ENCODE data around the gene SYTL3. TPM values are rescaled to one million over a fixed set of nuclear protein-coding genes. Genes with fewer than 3 reads are reported as not detected.

Gene SYTL3
- total RNA-seq, 1 donor from 2014 or later: 0.48 TPM

GRCh38 chr6:158665332-158665731, 15.5 kb downstream of the SYTL3 start:
- Mint-ChIP-seq H3K36me3 (ENCODE audit: unreplicated experiment) (no peaks in the 10 kb centered on the region), H3K27ac (ENCODE audit: unreplicated experiment) (no peak overlapping the region), H3K9me3 (ENCODE audit: unreplicated experiment) (no peaks in the 10 kb centered on the region), H3K4me3 (ENCODE audit: unreplicated experiment) (no peak overlapping the region), H3K4me1 (ENCODE audit: unreplicated experiment) (peaks cover 12% of the 10 kb centered on the region), H3K27me3 (ENCODE audit: unreplicated experiment) (peaks cover 39% of the 10 kb centered on the region)
- no peak for DNase-seq (ENCODE audit: extremely low spot score, unreplicated experiment)
- no peak for TF ChIP-seq CTCF (IDR thresholded peaks at IDR 0.05)

GRCh38 chr6:158666628-158667359, 16.9 kb downstream of the SYTL3 start:
- peaks cover 12% of the 10 kb centered on the region for H3K4me1 Mint-ChIP-seq (ENCODE audit: unreplicated experiment)
- H3K4me3 Mint-ChIP-seq (ENCODE audit: unreplicated experiment): no peak overlapping the region
- no peak for DNase-seq (ENCODE audit: extremely low spot score, unreplicated experiment)
- no peaks in the 10 kb centered on the region for H3K9me3 Mint-ChIP-seq (ENCODE audit: unreplicated experiment)
- H3K27ac Mint-ChIP-seq (ENCODE audit: unreplicated experiment): no peak overlapping the region
- peaks cover 39% of the 10 kb centered on the region for H3K27me3 Mint-ChIP-seq (ENCODE audit: unreplicated experiment)
- no peak for TF ChIP-seq CTCF (IDR thresholded peaks at IDR 0.05)
- H3K36me3 Mint-ChIP-seq (ENCODE audit: unreplicated experiment): no peaks in the 10 kb centered on the region

- no peak for TF ChIP-seq CTCF (IDR thresholded peaks at IDR 0.05)
- Mint-ChIP-seq H3K27me3 (ENCODE audit: unreplicated experiment) (peaks cover 39% of the 10 kb centered on the region), H3K4me3 (ENCODE audit: unreplicated experiment) (no peak overlapping the region), H3K27ac (ENCODE audit: unreplicated experiment) (no peak overlapping the region), H3K36me3 (ENCODE audit: unreplicated experiment) (no peaks in the 10 kb centered on the region), H3K4me1 (ENCODE audit: unreplicated experiment) (peaks cover 12% of the 10 kb centered on the region), H3K9me3 (ENCODE audit: unreplicated experiment) (no peaks in the 10 kb centered on the region)
- no peak for DNase-seq (ENCODE audit: extremely low spot score, unreplicated experiment)
Measured at GRCh38 chr6:158667360-158667981, 17.6 kb downstream of the SYTL3 start.

GRCh38 chr6:158668707-158669103, 18.9 kb downstream of the SYTL3 start:
- no peak for DNase-seq (ENCODE audit: extremely low spot score, unreplicated experiment)
- H3K9me3 Mint-ChIP-seq (ENCODE audit: unreplicated experiment): no peaks in the 10 kb centered on the region
- peaks cover 31% of the 10 kb centered on the region for H3K27me3 Mint-ChIP-seq (ENCODE audit: unreplicated experiment)
- H3K4me1 Mint-ChIP-seq (ENCODE audit: unreplicated experiment): peaks cover 12% of the 10 kb centered on the region
- TF ChIP-seq CTCF (IDR thresholded peaks at IDR 0.05): no peak
- H3K36me3 Mint-ChIP-seq (ENCODE audit: unreplicated experiment): no peaks in the 10 kb centered on the region
- H3K27ac Mint-ChIP-seq (ENCODE audit: unreplicated experiment): no peak overlapping the region
- no peak overlapping the region for H3K4me3 Mint-ChIP-seq (ENCODE audit: unreplicated experiment)

All from osteocyte (in vitro differentiated cells).